H1 (cell line): Measurements from ENCODE around the gene CAVIN2. TPM values are rescaled to one million over a fixed set of nuclear protein-coding genes. Genes with fewer than 3 reads are reported as not detected.

Source experiments
- CTCF ChIA-PET: fragments of 300-600 bp; sonication (Branson Sonifier 250); formaldehyde crosslinking; loops from one replicate; lab custom pipeline; 2021; ENCODE audit not compliant: partially characterized antibody; lab: Charles Lee
- POLR2A ChIA-PET: fragments of 300-600 bp; sonication (Branson Sonifier 250); formaldehyde crosslinking; loops from one replicate; lab custom pipeline; 2021; ENCODE audit warnings: inconsistent platforms; ENCODE audit not compliant: partially characterized antibody; lab: Charles Lee
- DNase-seq, 2 experiments: peaks; one replicate each; pipeline versions ENCODE4 v3.0.0 to v3.0.0-alpha.2; 2010 to 2022; ENCODE audit warnings: low spot score in 2 of 2, low read depth in 1 of 2, mixed read lengths in 1 of 2
- FAIRE-seq: peaks from 2 replicates; lab custom pipeline; 2011; peaks lifted over from hg19 to GRCh38; lab: Jason Lieb, UNC
- H2AFZ ChIP-seq: 2 replicates; pipeline ENCODE4 v1.8.1; 2012; ENCODE audit warnings: low read length, inconsistent platforms
- H2AK5ac ChIP-seq: 2 replicates; pipeline ENCODE4 v1.6.1; 2013; ENCODE audit warnings: low read depth, low read length
- H2BK120ac ChIP-seq: replicated peaks from 2 replicates; pipeline ENCODE3; 2013; ENCODE audit warnings: low read depth, low read length, inconsistent platforms
- H2BK12ac ChIP-seq: 2 replicates; pipeline ENCODE4 v1.6.1; 2013; ENCODE audit warnings: low read depth, low read length
- H2BK15ac ChIP-seq: 2 replicates; pipeline ENCODE4 v1.6.1; 2013; ENCODE audit warnings: low read length
- H2BK20ac ChIP-seq: 2 replicates; pipeline ENCODE4 v1.6.1; 2013; ENCODE audit warnings: low read length
- H2BK5ac ChIP-seq: 2 replicates; pipeline ENCODE4 v1.6.1; 2013; ENCODE audit warnings: low read depth, low read length
- H3K14ac ChIP-seq: 2 replicates; pipeline ENCODE4 v1.6.1; 2013; ENCODE audit warnings: inconsistent platforms; ENCODE audit not compliant: insufficient read length
- H3K18ac ChIP-seq: 2 replicates; pipeline ENCODE4 v1.6.1; 2013; ENCODE audit warnings: low read length; ENCODE audit errors: extremely low read depth
- H3K23ac ChIP-seq: 2 replicates; pipeline ENCODE4 v1.6.1; 2013; ENCODE audit warnings: inconsistent platforms; ENCODE audit not compliant: insufficient read length
- H3K23me2 ChIP-seq: 2 replicates; pipeline ENCODE4 v1.6.1; 2013; ENCODE audit warnings: low read depth, low read length
- H3K27ac ChIP-seq: 2 replicates; pipeline ENCODE4 v1.6.1; 2011; ENCODE audit warnings: low read depth, low read length, inconsistent platforms
- H3K27me3 ChIP-seq, 4 experiments: replicated peaks in 1 of 4; 1 replicate in 1 of 4; 2 replicates in 3 of 4; pipeline versions ENCODE4 v1.6.1 to v1.8.1; 2011 to 2013; ENCODE audit warnings: low read length in 3 of 4, mild to moderate bottlenecking in 3 of 4, inconsistent platforms in 2 of 4, mixed read lengths in 2 of 4, moderate library complexity in 1 of 4; ENCODE audit not compliant: control insufficient read depth in 3 of 4, insufficient read depth in 3 of 4; ENCODE audit errors: extremely low read depth in 1 of 4
- H3K36me3 ChIP-seq, 4 experiments: 2 replicates each; pipeline versions ENCODE4 v1.6.1 to v1.8.1; 2011 to 2013; ENCODE audit warnings: mild to moderate bottlenecking in 4 of 4, low read length in 3 of 4, moderate library complexity in 2 of 4, control low read depth in 1 of 4, inconsistent platforms in 1 of 4; ENCODE audit not compliant: insufficient read depth in 4 of 4, control insufficient read depth in 2 of 4
- H3K4ac ChIP-seq: replicated peaks from 2 replicates; pipeline ENCODE3; 2013; ENCODE audit warnings: low read length, low read depth, mixed read lengths, inconsistent platforms; ENCODE audit not compliant: insufficient read length
- H3K4me1 ChIP-seq, 4 experiments: replicated peaks in 1 of 4; 1 replicate in 1 of 4; 2 replicates in 3 of 4; pipeline versions ENCODE4 v1.6.1 to v1.8.1; 2011 to 2013; ENCODE audit warnings: low read length in 3 of 4, inconsistent platforms in 2 of 4, mixed read lengths in 1 of 4; ENCODE audit not compliant: insufficient read depth in 4 of 4, control insufficient read depth in 3 of 4
- H3K4me2 ChIP-seq, 2 experiments: 2 replicates each; pipeline versions ENCODE4 v1.6.1 to v1.8.1; 2011 to 2013; ENCODE audit warnings: low read depth in 2 of 2, low read length in 2 of 2, control low read depth in 1 of 2, inconsistent platforms in 1 of 2, mild to moderate bottlenecking in 1 of 2; ENCODE audit not compliant: insufficient read depth in 1 of 2
- H3K4me3 ChIP-seq, 4 experiments: fragments of 200-600, 300-600 bp in 1 of 4; sonication (generic), shearing (Covaris generic), sonication (Bioruptor Twin) in 1 of 4; 2 replicates each; pipeline versions ENCODE4 v1.5.1 to v1.8.1; 2011 to 2016; ENCODE audit warnings: low read length in 4 of 4, low read depth in 3 of 4, control low read depth in 2 of 4, inconsistent platforms in 2 of 4, mild to moderate bottlenecking in 2 of 4, mixed read lengths in 1 of 4, moderate library complexity in 1 of 4; ENCODE audit not compliant: insufficient read depth in 2 of 4; ENCODE audit errors: extremely low read depth in 1 of 4
- H3K56ac ChIP-seq: replicated peaks from 2 replicates; pipeline ENCODE3; 2013; ENCODE audit warnings: low read depth, mild to moderate bottlenecking, mixed read lengths, low read length, inconsistent platforms; ENCODE audit not compliant: insufficient read length
- H3K79me1 ChIP-seq: 2 replicates; pipeline ENCODE4 v1.6.1; 2013; ENCODE audit warnings: low read depth, low read length, control low read depth
- H3K79me2 ChIP-seq, 2 experiments: 2 replicates each; pipeline versions ENCODE4 v1.6.1 to v1.8.1; 2012 to 2013; ENCODE audit warnings: low read length in 2 of 2, mild to moderate bottlenecking in 2 of 2, inconsistent platforms in 1 of 2; ENCODE audit not compliant: insufficient read depth in 2 of 2, control insufficient read depth in 1 of 2
- H3K9ac ChIP-seq, 4 experiments: replicated peaks in 1 of 4; 1 replicate in 1 of 4; 2 replicates in 3 of 4; pipeline versions ENCODE4 v1.6.1 to v1.8.1; 2011 to 2013; ENCODE audit warnings: low read depth in 3 of 4, low read length in 3 of 4, control low read depth in 2 of 4, mild to moderate bottlenecking in 2 of 4, moderate library complexity in 2 of 4, inconsistent platforms in 1 of 4; ENCODE audit errors: extremely low read depth in 1 of 4
- H3K9me3 ChIP-seq, 2 experiments: 2 replicates each; pipeline versions ENCODE4 v1.6.1 to v1.8.1; 2012 to 2013; ENCODE audit warnings: mild to moderate bottlenecking in 2 of 2, moderate library complexity in 2 of 2, control low read depth in 1 of 2, inconsistent platforms in 1 of 2, low read depth in 1 of 2, low read length in 1 of 2, mixed read lengths in 1 of 2; ENCODE audit not compliant: insufficient read depth in 2 of 2
- H4K20me1 ChIP-seq, 2 experiments: replicated peaks in 1 of 2; 2 replicates each; pipeline versions ENCODE3 to v1.8.1; 2011 to 2013; ENCODE audit warnings: inconsistent platforms in 2 of 2, low read length in 2 of 2, mild to moderate bottlenecking in 1 of 2; ENCODE audit not compliant: insufficient read depth in 2 of 2, control insufficient read depth in 1 of 2
- H4K5ac ChIP-seq: 2 replicates; pipeline ENCODE4 v1.6.1; 2013; ENCODE audit warnings: low read length, low read depth, mixed read lengths, inconsistent platforms; ENCODE audit not compliant: insufficient read length
- H4K8ac ChIP-seq: 2 replicates; pipeline ENCODE4 v1.8.0; 2013; ENCODE audit warnings: mild to moderate bottlenecking, moderate library complexity, low read length, inconsistent platforms; ENCODE audit not compliant: insufficient read depth; ENCODE audit errors: extremely low read depth
- H4K91ac ChIP-seq: replicated peaks from 2 replicates; pipeline ENCODE3; 2013; ENCODE audit warnings: low read length, mixed read lengths, inconsistent platforms; ENCODE audit not compliant: insufficient read length
- WGBS, 2 experiments: shearing (Covaris generic) in 1 of 2; methylation state at CpG; one replicate each; pipeline versions ENCODE4 v1.1.6 to v1.1.7; 2013 to 2015; ENCODE audit warnings: low lambda C conversion rate in 2 of 2, mixed read lengths in 2 of 2, inconsistent platforms in 1 of 2, low coverage in 1 of 2, missing lambda C conversion rate in 1 of 2; ENCODE audit not compliant: insufficient replicate concordance in 2 of 2, insufficient coverage in 1 of 2, insufficient read length in 1 of 2; ENCODE audit errors: extremely low coverage in 1 of 2, missing lambda C conversion rate in 1 of 2; 5-methylcytosine and 5-hydroxymethylcytosine counted together
- polyA plus RNA-seq, 7 experiments: library from polyadenylated mRNA; depleted of rRNA in 3 of 7; stranded (reverse) in 5 of 7; unstranded in 2 of 7; fragments of >200 nt in 5 of 7; fragments of 200-250 nt in 2 of 7; gene quantifications; 1 replicate in 5 of 7; 2 replicates in 1 of 7; 4 replicates in 1 of 7; pipeline versions ENCODE4 v1.2.1 to v1.2.3, GENCODE V29; 2011 to 2013; ENCODE audit warnings: missing spikeins in 2 of 7, mixed read lengths in 2 of 7
- total RNA-seq: library from RNA; stranded (reverse); fragmentation: NEBNext Ultra II Directional; extraction: Animal tissue kit (Norgen Biotek cat#: 25700); gene quantifications from 2 replicates; pipeline ENCODE4 v1.2.1, GENCODE V29; 2021

The CAVIN2 gene
- total and polyA plus RNA-seq, 2 of the 8 experiments (the other 6 are each of a cell fraction or from before 2014, with no cell fraction given) = 0.03 TPM; not detected in 1

DNA sequence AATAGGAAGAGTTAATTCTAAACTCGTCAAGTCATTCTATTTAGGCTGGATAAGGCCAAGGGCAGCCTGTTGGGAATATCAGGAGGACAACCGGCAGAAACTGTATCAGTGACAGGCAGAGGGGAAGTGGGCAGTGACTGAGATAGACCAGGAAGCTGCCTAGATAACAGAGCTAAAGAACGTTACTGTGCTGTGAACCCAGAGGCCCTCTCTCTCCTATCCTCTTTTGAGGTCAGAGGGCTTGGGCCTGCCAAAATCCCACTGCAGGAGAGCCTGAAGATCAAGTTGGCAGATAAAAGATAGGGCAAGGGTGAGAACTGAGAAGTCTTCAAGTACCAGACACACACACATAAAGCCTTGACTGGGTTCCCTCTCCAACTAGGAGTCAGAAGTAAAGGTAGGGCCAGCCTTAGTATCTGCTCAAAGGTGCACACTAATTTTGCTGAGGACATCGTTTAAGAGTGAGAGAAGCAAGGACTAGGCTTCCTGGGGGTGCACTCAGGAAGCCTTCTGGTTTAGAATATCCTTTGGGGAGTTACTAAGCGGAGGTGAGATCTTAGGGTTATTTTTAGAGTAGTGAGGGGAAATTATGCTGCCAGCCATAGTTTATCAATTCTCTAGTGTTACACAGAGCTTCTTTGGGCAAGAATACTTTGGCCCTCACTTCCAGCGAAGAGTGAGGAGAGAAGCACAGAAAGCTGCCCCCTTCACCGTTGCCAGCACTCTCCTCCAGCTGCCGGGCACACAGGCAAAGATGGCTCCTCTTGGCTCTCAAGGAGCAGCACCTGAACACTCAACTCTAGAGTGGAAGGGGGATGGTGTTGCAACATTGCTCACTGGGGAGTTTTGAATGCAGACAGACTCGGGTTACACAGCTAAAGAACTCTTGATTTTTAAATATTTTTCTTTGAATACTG, 9.8 kb downstream of the CAVIN2 start:
- H3K4ac ChIP-seq = no peak overlapping the region
- H2AFZ ChIP-seq = peak overlapping the region; percentile 66; the same call in 1 of the 2 replicates
- DNase-seq (no peak), FAIRE-seq (no peak)
- CTCF ChIA-PET = interaction anchor here (0.8 to 6.4 kb wide), 14 partner anchors 10 to 325 kb away, joined by 3 to 37 read pairs (median 6); partner anchors contain the start of gene CAVIN2
- no peak overlapping the region for H3K14ac ChIP-seq
- WGBS, 2 experiments = 97% methylated on average over 9 of the region's 9 CpGs; no CpG with 5 or more reads in 1 of the 2 experiments
- no peak overlapping the region for H3K23ac ChIP-seq
- no peak overlapping the region for H4K91ac ChIP-seq
- no peak overlapping the region for H3K4me2 ChIP-seq
- H3K23me2 ChIP-seq = no peaks in the 10 kb centered on the region
- H2AK5ac ChIP-seq = no peak overlapping the region
- no peak overlapping the region for H3K18ac ChIP-seq
- H2BK20ac ChIP-seq = no peak overlapping the region
- H3K4me1 ChIP-seq = peaks cover 0 to 3% (median 0%) of the 10 kb centered on the region in 4 experiments; a peak in 1 of 7 replicates
- POLR2A ChIA-PET = no interaction called here
- H2BK5ac ChIP-seq = no peak overlapping the region
- no peaks in the 10 kb centered on the region for H3K36me3 ChIP-seq
- no peaks in the 10 kb centered on the region for H4K20me1 ChIP-seq
- H2BK120ac ChIP-seq = no peak overlapping the region
- H3K79me2 ChIP-seq = no peaks in the 10 kb centered on the region; a peak in 1 of 4 replicates
- no peak overlapping the region for H3K9ac ChIP-seq
- no peaks in the 10 kb centered on the region for H3K27me3 ChIP-seq
- H3K4me3 ChIP-seq = no peak overlapping the region
- H4K5ac ChIP-seq = no peak overlapping the region
- no peak overlapping the region for H3K27ac ChIP-seq
- H2BK12ac ChIP-seq = no peak overlapping the region
- H3K9me3 ChIP-seq = no peaks in the 10 kb centered on the region
- no peak overlapping the region for H4K8ac ChIP-seq
- H3K79me1 ChIP-seq = no peaks in the 10 kb centered on the region
- H3K56ac ChIP-seq = no peak overlapping the region
- H2BK15ac ChIP-seq = no peak overlapping the region
